ES-I3 (cell line): ENCODE data around the gene ZNF23.

Experiments
- H3K36me3 ChIP-seq: 2 replicates; pipeline ENCODE4 v1.6.1; 2013; ENCODE audit warnings: mild to moderate bottlenecking, low read length, control low read depth, moderate library complexity; ENCODE audit not compliant: insufficient read depth
- H3K4me1 ChIP-seq: 2 replicates; pipeline ENCODE4 v1.6.1; 2013; ENCODE audit warnings: mild to moderate bottlenecking, control low read depth, low read length; ENCODE audit not compliant: insufficient read depth
- H3K9ac ChIP-seq: 2 replicates; pipeline ENCODE4 v1.6.1; 2013; ENCODE audit warnings: low read depth, mild to moderate bottlenecking, low read length, moderate library complexity
- H3K9me3 ChIP-seq: 2 replicates; pipeline ENCODE4 v1.6.1; 2013; ENCODE audit warnings: mild to moderate bottlenecking, low read length, moderate library complexity; ENCODE audit not compliant: control insufficient read depth, insufficient read depth

Gene ZNF23

GRCh38 chr16:71426880-71427615 lies 35.0 kb downstream of the ZNF23 start:
- no peaks in the 10 kb centered on the region for H3K9me3 ChIP-seq
- H3K4me1 ChIP-seq: no peaks in the 10 kb centered on the region
- H3K9ac ChIP-seq: peak overlapping the region; percentile 3; the same call in 1 of the 2 replicates
- H3K36me3 ChIP-seq: no peaks in the 10 kb centered on the region

GRCh38 chr16:71426069-71426879 lies 35.8 kb downstream of the ZNF23 start:
- Histone ChIP-seq H3K4me1 (no peaks in the 10 kb centered on the region), H3K9me3 (no peaks in the 10 kb centered on the region), H3K9ac (peak overlapping the region; percentile 61; the same call in 1 of the 2 replicates), H3K36me3 (no peaks in the 10 kb centered on the region)

GRCh38 chr16:71425746-71426068 lies 36.3 kb downstream of the ZNF23 start:
- Histone ChIP-seq H3K9me3 (no peaks in the 10 kb centered on the region), H3K36me3 (no peaks in the 10 kb centered on the region), H3K9ac (peak overlapping the region; percentile 61), H3K4me1 (no peaks in the 10 kb centered on the region)

DNA sequence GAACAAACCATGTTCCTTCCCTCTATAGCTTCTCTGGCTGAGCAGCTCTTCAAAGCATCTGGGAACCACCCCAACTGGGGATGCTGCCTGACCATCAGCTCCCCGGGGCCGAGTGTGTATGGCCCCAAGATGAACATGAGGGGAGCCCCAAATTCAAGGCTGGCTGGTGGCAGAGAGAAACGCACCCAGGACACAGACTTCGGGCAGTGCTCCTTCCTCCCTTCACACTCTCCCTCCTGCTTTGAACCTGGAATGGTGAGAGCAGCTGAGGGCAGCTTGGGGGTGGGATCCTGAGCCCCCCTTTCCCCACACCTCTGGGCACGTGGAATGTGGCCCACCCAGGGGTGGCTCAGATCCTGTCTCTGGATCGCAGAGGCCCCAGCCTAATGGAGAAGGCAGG lies 37.4 kb downstream of the ZNF23 start:
- Histone ChIP-seq H3K4me1 (no peaks in the 10 kb centered on the region), H3K9ac (no peak overlapping the region), H3K9me3 (no peaks in the 10 kb centered on the region), H3K36me3 (no peaks in the 10 kb centered on the region)

GRCh38 chr16:71423865-71424264 lies 38.2 kb downstream of the ZNF23 start:
- H3K9me3 ChIP-seq: no peaks in the 10 kb centered on the region

GRCh38 chr16:71423016-71423415 lies 39.0 kb downstream of the ZNF23 start:
- no peaks in the 10 kb centered on the region for H3K9me3 ChIP-seq
- no peaks in the 10 kb centered on the region for H3K4me1 ChIP-seq

More at GRCh38 chr16:71423865-71424264, 38.2 kb downstream of the ZNF23 start:
- Histone ChIP-seq H3K36me3 (no peaks in the 10 kb centered on the region), H3K4me1 (no peaks in the 10 kb centered on the region), H3K9ac (no peak overlapping the region)

DNA sequence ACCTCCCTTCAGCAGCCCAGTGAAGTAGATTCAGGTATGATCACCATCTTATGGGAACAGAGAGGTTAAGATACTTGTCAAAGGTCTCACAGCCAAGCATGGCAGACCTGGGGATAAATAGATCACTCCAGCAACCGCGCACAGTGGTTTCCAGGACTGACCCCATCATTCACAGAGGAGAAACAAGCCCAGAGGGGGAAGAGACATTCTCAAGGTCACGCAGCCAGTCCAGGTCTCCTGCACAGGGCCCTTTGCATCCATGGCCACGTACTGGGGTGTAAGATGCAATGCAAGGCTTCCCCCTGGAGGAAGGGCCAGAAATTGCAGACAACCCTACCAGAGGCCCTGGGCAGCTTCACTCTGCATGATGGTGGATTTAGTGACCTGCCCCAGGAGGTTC lies 40.1 kb downstream of the ZNF23 start:
- H3K9me3 ChIP-seq: no peaks in the 10 kb centered on the region
- H3K9ac ChIP-seq: no peak overlapping the region
- no peaks in the 10 kb centered on the region for H3K36me3 ChIP-seq
- H3K4me1 ChIP-seq: no peaks in the 10 kb centered on the region

More at GRCh38 chr16:71423016-71423415, 39.0 kb downstream of the ZNF23 start:
- H3K9ac ChIP-seq: no peak overlapping the region
- no peaks in the 10 kb centered on the region for H3K36me3 ChIP-seq

- Histone ChIP-seq H3K36me3 (no peaks in the 10 kb centered on the region), H3K9ac (no peak overlapping the region), H3K9me3 (no peaks in the 10 kb centered on the region), H3K4me1 (no peaks in the 10 kb centered on the region)
Measured at GRCh38 chr16:71414038-71414437, 48.0 kb downstream of the ZNF23 start.

- Histone ChIP-seq H3K9me3 (no peaks in the 10 kb centered on the region), H3K9ac (no peak overlapping the region), H3K36me3 (no peaks in the 10 kb centered on the region), H3K4me1 (no peaks in the 10 kb centered on the region)
Measured at GRCh38 chr16:71413341-71413740, 48.7 kb downstream of the ZNF23 start.

DNA sequence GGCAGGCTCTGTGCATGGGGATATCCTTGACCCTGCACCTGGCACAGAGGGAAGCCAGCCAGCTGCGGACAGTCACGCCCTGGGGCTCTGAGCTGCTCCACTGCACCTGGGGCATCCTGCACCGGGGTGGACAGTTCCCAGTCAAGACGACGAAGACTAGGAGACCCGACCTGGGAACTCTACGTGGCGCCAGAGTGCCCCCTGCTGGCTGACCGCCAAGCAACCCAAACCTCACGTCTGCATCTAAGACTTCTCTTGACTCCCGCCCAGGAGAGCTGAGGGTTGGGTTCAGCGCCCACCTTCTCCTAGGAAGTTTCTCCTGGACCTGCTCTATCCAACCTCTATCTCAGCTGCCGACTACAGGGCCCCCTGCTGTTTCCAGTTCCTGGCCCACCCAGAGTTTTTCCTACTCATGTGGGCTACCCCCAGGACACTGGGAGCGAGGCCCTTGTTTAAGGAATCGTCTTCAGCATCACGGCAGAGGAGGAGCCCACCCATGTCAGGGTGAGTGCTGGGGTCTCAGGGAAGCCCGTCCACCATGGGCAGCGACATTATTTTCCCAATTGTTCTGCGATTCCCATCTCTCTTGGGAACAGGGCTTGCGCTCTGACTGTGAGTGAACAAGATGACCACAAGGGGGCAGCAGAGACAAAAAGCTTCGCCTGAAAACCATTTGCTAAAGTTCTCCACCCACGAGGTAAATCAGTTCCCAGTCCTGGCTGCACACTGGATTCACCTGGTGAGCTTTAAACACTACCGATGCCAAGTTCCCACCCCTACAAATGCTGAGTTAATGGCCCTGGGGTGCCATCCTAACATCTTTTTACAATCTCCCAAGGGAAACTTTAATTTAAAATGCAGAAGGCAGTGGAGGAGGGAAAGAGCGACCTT lies 49.5 kb downstream of the ZNF23 start:
- peak overlapping the region; percentile 45 for H3K9ac ChIP-seq
- H3K4me1 ChIP-seq: no peaks in the 10 kb centered on the region
- no peaks in the 10 kb centered on the region for H3K9me3 ChIP-seq
- no peaks in the 10 kb centered on the region for H3K36me3 ChIP-seq

DNA sequence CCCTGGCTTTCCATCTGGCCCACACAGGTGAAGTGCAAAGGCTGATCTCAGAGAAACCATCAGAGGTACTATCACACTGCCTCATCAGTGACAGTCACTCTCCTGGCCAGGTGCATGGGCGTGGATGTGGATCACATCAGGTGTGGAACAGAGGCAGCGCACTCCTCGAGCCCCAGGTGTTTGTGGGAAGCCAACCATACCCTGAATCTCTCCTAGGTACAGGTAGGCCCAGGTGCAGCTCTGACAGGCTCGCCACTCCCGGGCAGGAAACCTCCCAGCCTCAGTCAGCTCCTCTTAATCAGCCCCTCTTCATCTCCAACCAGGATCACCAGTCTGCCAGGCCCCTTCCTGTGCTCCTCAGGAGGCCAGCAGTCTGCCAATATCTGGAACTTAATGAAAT lies 51.9 kb downstream of the ZNF23 start:
- Histone ChIP-seq H3K36me3 (no peaks in the 10 kb centered on the region), H3K4me1 (no peaks in the 10 kb centered on the region), H3K9ac (no peak overlapping the region), H3K9me3 (no peaks in the 10 kb centered on the region)

DNA sequence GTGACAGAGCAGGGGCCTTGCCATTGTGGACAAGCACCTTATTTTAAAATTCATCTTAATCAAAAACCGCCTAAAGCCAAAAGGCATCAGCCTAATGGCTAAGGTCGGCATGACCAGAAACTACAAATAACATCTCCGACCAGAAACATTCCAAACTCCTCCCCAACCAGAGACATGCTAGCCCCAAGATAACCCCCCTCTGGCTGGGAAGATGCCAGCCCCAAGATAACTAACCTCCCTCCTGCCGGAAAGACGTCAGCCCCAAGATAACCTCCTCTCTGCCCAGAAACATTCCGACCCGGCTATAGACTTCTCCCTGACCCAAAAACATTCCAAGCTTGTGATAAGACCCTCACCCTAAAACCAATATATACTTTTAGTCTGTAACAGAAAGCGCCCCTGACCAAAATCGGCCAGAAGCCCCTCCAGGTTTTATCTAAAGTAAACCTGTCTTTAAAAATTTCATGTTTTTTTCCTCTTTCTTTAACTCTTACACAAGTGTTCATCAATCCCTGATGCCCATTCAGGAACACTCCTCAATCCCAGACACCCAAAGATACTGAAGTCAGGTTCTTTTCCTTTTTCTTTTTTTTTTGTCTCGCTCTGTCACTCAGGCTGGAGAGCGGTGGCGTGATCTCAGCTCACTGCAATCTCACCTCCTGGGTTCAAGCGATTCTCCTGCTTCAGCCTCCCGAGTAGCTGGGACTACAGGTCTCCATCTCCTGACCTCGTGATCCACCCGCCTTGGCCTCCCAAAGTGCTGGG lies 52.9 kb downstream of the ZNF23 start:
- H3K9me3 ChIP-seq: peaks cover 4% of the 10 kb centered on the region; the same call in 1 of the 2 replicates
- H3K4me1 ChIP-seq: no peaks in the 10 kb centered on the region
- no peak overlapping the region for H3K9ac ChIP-seq
- no peaks in the 10 kb centered on the region for H3K36me3 ChIP-seq

DNA sequence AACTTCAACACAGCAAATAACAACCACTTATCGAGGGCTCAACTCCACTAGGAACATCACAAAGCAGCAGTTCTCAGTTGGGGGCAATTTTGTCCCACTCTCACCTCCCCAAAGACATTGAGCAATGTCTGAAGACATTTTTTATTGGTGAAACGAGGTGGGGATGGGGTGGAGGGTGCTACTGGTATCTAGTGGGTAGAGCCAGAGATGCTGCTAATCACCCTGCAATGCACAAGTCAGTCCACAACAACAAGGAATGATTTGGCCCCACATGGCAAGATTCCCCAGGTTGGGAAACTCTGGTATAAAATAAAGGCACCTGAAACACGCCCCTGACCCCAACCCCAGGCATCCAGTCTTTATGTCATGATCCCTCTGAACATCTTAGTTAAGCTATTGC lies 53.5 kb downstream of the ZNF23 start:
- Histone ChIP-seq H3K36me3 (no peaks in the 10 kb centered on the region), H3K9ac (no peak overlapping the region), H3K9me3 (peaks cover 4% of the 10 kb centered on the region; the same call in 1 of the 2 replicates), H3K4me1 (no peaks in the 10 kb centered on the region)

- Histone ChIP-seq H3K9ac (no peak overlapping the region), H3K36me3 (no peaks in the 10 kb centered on the region), H3K9me3 (peaks cover 4% of the 10 kb centered on the region; the same call in 1 of the 2 replicates), H3K4me1 (no peaks in the 10 kb centered on the region)
Measured at GRCh38 chr16:71407731-71408130, 54.3 kb downstream of the ZNF23 start.
